Adipose tissue (tissue), 3 donors: Measurements from ENCODE around the gene TSPAN19. TPM values are rescaled to one million over a fixed set of nuclear protein-coding genes. Genes with fewer than 3 reads are reported as not detected.

ENCODE experiments used
- H3K27ac ChIP-seq: one replicate; pipeline ENCODE4 v1.5.1; 2013; ENCODE audit warnings: low read depth, low read length
- WGBS, 3 donors: extraction: QIAGEN DNeasy Blood & Tissue Kit; methylation state at CpG; one replicate each; pipeline ENCODE4 v1.1.7; 2013; 5-methylcytosine and 5-hydroxymethylcytosine counted together
- polyA plus RNA-seq, 3 donors: library from polyadenylated mRNA; stranded (reverse); fragments of 200-250 nt; gene quantifications; one replicate each; pipeline ENCODE4 v1.2.3, GENCODE V29; 2013
- donor health status: healthy with polysubstance abuse.
- donor health status: Bipolar disorder and iron deficiency.
- donor health status: healthy.

The TSPAN19 gene
- not detected for polyA plus RNA-seq

DNA sequence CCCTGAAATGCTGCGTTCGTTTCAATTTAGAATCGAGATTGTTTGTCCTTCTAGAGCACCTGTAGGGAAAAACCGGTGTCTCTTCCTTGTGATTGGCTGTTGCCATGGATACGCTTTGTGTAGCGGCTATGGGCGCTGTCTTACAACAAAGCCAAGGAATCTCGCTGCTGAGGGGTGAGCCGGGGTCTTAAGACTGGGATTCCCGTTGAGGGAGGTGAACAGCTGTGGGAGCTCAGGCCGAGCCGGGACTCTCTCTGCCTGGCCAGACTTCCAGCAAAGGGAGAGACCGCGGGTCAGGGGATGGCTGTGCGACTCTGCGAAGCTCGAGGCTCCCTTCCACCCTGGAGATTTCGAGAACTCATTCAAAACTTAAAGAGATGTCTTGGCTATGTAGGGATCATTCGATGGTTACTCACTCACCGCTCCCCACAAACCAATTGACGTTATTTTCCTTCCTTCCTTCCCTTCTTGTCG, at the start of gene TSPAN19, which contains the start of gene LRRIQ1:
Gene TSPAN19, minus strand, starts transcription at position 44 of the 474 bp plus-strand sequence. CDS start 6,331 bp downstream, outside the sequence.
Gene LRRIQ1, plus strand, starts transcription at position 118 of the 474 bp plus-strand sequence. CDS start 1,826 bp downstream, outside the sequence.
- H3K27ac ChIP-seq: no peak within 1 kb of the TSS
- 1 to 2% (median 2%) methylated on average over 22 of the region's 22 CpGs for WGBS, 3 donors

DNA sequence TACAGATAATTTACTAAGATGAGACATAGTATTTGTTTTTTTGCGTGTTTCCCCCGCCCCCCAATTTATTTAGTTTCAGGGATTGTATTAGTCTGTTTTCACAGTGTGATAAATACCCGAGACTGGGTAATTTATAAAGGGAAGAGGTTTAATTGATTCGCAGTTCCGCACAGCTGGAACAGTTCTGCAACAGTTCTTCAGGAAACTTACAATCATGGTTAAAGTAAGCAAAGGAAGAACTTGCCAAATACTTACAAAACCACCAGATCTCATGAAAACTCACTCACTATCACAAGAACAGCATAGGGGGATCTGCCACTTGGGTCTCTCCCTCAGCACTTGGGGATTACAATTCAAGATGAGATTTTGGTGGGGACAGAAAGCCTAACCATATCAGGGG, 49.0 kb upstream of the TSPAN19 start:
- no peak overlapping the region for H3K27ac ChIP-seq
- WGBS, 3 donors: 72 to 85% (median 82%) methylated on average over 5 of the region's 5 CpGs

DNA sequence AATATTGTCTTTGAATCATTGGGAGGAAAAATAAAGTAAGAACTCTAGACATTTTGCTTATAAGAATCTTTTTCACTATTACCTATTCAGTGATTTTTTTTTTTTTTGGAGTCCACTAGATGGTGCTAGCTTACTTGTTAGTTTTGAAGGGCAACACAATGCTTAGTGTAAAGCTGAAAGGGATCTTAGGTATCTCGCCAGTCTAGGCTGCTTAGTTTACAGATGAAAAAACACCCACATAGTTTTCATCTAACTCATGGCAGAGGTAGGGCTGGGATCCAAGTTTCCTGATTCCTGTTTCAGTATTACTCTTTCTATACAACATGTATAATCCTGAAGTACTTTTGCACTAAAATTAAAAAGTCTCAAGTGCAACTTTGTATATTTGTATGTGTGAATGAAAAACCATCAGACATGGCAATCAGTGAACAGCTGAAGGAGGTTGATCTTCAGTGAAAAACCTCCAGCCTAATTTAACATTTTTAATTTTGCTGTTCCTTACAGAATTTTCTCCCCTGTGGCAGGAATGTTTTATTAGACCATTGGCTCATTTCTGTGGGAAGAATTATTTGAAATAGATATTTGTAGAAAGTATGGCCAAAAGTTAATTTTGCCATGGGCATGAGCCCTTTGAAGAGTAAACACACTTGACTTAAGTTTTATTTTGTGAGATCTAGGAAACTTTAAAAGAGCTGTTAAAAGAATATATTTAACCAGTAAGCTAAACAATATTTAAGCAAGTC, 40.8 kb upstream of the TSPAN19 start:
- no peak overlapping the region for H3K27ac ChIP-seq
- 0 to 9% (median 3%) methylated on average over 1 of the region's 1 CpG for WGBS, 3 donors

DNA sequence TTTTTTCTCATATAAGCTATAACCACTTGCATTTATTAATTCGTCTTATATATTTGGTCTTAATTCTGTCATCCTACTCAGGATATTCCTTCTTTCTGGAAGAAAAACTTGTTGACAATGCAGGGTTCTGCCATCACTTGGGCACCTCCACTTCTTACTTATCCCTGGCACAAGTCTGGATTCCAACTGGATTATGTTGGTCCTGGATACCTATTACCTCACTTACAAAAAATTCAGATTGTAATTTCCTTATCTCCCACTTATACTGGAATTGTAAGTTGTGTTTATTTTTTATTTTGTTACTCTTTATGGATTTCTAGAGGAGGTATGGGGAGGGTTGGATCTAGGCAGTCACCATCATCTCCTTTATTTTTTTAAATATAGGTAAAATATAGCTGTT, 36.7 kb upstream of the TSPAN19 start:
- WGBS, 3 donors: 72 to 82% (median 81%) methylated on average over 1 of the region's 1 CpG
- no peak overlapping the region for H3K27ac ChIP-seq

DNA sequence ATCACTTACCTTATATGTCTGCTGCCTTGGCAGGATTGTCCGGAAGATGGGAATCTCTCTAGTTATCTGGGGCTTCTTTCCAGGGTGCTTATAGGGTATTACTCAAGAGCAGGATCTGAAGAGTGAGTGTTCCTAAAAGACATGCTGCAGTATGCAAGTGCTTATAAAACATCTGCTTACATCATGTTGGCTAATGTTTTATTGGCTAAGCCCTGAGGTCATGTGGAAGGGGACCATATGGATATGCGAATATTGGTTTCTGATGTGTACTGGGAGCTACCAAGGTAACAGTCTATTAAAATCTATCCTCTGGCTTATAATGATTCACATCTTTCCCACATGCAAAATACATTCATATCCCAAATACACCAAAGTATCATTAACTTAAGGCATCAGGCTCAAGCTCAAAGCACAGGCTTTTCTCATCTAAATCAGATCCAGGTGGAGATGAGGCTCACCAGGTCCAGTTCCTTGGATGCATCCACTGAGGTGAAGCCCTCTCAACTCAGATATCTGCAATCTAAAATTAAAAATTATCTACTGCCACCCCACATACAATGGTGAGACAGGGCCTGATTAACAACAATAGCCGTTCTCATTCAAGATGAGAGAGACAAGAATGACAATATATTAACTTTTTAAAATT, 29.9 kb upstream of the TSPAN19 start:
- WGBS, 3 donors: 83 to 90% (median 90%) methylated on average over 3 of the region's 3 CpGs
- H3K27ac ChIP-seq: no peak overlapping the region

DNA sequence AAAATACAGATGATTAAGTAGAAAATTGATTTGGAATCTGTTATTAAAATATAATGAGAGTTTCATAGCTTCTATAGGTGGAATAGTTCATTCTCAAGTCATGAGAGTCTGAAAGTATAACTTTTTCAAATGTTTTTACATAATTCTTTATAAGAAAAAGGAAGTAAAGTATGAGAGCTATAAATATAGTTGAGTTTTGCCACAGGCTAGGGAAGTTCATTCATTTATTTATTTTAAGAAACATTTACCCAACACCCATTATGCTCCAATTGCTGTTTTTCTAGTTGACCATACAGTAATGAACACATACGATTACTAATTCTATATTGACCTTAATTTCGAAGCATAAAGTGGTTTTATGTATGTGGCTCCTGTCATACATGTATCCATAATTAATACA, 24.8 kb upstream of the TSPAN19 start:
- whole genome bisulfite sequencing, 3 donors: 48 to 64% (median 64%) methylated on average over 2 of the region's 2 CpGs
- no peak overlapping the region for H3K27ac ChIP-seq

DNA sequence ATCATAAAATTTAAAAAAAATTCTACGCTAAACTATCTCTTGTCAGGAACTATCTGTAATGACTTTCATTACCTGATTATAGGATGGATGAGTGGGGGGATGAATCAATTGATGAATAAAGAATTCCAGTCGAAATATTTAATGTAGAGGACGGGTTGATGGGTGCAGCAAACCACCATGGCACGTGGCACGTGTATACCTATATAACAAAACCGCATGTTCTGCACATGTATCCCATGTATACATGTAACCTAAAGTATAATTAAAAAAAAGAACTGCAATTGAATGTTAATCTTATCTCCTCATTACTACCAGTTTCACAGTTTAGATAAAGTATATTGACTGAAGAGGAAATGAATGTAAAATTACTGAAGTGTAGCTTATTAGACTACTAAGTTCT, 23.5 kb upstream of the TSPAN19 start:
- no peak overlapping the region for H3K27ac ChIP-seq
- WGBS, 3 donors: 53 to 70% (median 68%) methylated on average over 6 of the region's 6 CpGs

DNA sequence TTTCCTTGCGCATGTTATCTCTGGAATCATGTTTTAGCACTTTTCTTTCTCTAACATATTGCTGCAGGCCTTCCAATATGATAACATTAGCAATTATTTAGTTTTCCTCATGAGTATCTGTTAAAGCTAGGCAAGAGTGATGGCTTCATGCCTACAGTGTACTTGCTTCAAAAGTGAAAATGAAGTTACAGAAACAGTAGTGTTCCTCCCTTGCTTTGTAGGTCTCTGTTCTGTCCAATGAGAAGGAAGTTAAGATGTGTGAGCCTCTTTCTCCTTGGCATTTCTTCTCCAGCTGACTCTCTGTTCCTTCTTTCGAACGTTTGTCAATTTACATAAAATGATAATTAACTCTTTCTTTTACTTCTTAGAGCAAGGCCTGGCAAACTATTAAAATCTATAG, 22.3 kb upstream of the TSPAN19 start:
- WGBS, 3 donors: 43 to 48% (median 45%) methylated on average over 3 of the region's 3 CpGs
- no peak overlapping the region for H3K27ac ChIP-seq

DNA sequence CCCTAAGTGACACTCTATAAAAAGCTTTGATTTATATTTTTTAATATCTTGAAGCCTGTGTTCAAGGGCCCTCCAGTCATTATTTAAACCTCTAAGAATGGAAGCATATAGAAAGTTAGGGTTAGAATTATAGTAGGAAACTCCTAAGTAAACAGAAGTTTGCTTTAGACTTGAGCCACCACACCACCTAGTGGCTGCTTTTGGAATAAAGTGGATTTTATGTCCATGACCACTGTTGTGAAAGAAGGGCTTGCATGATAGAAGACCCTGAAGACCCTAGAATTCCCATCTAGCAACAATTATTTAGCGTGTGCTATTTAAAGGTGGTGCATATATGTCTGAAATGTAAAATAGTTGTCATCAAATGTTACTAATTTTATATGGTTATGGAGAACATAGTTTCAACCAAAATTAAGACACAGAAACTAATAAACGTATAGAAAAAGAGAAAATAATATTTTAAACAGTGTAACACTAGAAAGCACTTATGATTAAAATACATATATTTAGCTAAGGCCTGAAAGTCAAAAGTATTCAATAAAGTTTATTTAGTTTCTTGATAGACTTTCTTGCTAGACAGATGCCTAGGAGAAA, 21.4 kb upstream of the TSPAN19 start:
- H3K27ac ChIP-seq: no peak overlapping the region
- 45 to 48% (median 47%) methylated on average over 2 of the region's 2 CpGs for WGBS, 3 donors

DNA sequence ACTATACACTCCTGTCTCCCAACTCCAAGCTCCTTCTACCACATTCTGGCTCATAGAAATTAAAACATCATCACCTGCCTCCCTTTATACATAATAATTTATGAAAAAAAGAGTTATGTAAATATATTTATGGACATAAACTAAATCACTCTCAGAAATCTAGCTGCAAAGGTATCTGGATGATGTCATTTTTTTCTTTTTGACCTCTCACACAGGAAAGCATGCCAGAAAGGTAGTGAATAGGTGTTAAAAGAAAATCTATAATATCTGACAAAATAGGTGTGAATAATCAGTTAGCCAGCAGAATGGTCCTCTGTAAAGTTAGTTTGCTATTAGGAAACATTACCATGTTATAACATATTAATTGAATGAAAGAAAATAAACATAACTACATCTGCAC, 7.8 kb upstream of the TSPAN19 start:
- H3K27ac ChIP-seq: no peak overlapping the region

DNA sequence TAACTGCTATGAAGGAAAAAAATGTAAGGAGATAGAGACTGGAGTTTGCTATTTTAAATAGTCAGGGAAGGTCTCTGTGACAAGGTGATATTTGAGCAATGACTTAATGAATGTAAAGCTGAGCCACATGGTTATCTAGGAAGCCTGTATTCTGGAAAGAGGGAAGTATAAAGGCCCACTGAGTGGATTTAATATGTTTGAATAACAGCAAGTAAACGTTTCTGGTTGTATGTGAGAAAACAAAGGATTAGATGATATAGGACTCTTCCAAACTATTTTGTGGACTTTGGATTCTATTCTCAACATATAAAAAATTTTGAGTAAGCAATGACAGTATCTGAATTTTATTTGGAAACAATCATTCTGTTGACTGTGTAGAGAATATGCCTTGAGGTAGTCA, 5.3 kb upstream of the TSPAN19 start:
- 29 to 43% (median 39%) methylated on average over 1 of the region's 1 CpG for WGBS, 3 donors
- no peak overlapping the region for H3K27ac ChIP-seq

DNA sequence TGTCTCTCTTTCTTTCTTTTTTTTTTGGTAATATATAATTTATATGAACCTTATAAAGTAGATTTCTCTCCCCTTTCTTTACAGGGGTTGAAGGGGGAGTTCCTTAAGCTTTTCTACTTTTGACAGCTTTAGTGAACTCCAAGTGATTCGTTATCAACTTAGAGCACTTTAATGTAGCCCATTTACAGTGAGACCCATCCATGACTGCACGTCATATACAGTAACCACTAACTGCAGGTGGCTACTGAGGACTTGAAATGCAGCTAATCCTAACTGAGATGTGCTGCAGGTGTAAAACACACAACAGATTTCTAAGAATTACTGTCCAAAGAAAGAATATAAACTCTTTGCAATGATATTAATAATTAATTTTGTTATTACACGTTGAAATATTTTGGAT, 656 bp upstream of the TSPAN19 start:
- no peak overlapping the region for H3K27ac ChIP-seq
- 7 to 20% (median 16%) methylated on average over 3 of the region's 3 CpGs for WGBS, 3 donors

DNA sequence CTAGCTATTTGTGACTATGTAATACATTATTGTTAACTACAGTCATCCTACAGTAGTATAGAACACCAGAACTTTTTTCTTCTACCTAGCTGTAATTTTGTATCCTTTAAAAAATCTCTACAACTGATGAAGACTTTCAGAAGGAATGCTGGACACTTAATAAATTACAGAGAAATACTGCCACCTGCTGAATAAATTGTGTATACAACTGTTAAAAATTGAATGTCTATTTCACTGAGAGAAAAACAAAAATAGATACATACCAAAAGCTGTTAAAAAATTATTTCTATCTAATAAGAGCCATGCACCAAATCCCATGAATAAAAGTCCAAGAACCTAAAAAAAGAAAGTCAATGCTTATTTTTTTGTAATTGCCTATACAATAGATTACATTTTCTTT, 6.6 kb downstream of the TSPAN19 start:
- no peak overlapping the region for H3K27ac ChIP-seq

DNA sequence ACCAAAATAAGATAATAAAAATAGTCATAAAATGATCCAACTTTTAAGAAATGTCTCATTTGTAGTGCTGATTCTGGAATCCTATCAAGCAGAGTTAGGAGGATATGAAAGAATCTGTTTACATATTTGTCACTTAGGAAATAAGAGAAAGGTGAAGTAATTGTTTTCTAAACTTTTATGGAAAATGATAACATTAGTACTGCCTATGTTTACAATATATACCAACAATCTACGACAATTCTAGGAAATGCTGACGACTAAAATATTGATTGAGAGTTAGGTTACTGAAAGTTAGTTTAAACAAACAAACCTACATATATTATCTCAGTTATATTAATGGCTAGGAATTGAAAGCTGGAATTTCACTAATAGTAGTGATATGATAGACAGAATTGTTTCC, 18.0 kb downstream of the TSPAN19 start:
- WGBS, 3 donors: 16 to 68% (median 41%) methylated on average over 2 of the region's 2 CpGs
- H3K27ac ChIP-seq: no peak overlapping the region

DNA sequence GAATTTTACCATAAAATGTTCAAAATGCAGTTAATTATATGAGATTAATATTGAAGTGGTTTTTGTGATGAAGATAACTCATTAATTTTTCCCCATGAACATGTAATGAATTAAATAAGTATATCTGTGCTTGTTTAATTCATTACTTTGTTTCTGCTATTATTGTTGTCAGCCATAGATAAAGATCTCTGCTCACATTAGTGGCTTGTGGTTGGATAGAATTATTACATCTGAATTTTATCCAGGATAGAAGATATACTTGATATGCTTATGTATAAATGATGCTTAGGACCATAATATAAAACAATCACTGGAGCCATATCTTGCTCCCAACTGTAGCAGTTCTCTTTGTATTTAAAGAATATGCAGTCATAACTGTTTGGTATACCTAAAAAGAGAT, 18.5 kb downstream of the TSPAN19 start:
- H3K27ac ChIP-seq: no peak overlapping the region

DNA sequence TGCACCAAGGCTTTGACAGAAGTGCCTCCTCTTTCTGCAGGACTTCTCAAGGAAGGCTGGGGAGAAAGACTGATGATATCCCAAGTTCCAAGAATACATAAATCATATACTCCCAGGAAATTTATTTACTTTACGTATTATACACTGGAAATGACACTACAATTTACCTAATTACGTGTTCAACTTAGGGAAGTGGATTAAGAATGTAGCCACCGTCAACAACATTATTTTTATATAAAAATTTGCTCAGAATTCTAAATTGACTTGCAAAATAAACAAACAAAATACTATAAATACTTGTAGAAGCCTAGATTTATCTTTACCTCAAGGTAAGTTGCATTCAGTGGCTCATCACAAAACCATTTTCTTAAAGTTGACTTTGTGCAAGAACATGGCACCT, 18.9 kb downstream of the TSPAN19 start:
- WGBS, 3 donors: 71 to 85% (median 79%) methylated on average over 3 of the region's 3 CpGs
- no peak overlapping the region for H3K27ac ChIP-seq

DNA sequence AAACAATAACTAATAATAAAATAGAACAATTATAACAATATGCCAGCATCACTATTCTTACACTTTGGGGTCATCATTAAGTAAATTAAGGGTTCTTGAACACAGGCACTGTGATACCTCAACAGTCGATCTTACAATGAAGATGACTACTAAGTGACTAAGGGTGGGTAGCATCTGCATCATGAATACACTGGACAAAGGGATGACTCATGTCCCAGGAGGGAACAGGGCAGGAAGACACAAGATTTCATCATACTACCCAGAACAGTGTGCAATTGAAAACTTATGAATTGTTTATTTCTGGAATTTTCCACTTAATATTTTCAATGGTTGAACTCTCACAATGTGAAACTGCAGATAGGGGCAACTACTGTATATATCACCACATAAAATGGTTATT, 19.7 kb downstream of the TSPAN19 start:
- WGBS, 3 donors: 45 to 69% (median 57%) methylated on average over 1 of the region's 1 CpG
- H3K27ac ChIP-seq: no peak overlapping the region

DNA sequence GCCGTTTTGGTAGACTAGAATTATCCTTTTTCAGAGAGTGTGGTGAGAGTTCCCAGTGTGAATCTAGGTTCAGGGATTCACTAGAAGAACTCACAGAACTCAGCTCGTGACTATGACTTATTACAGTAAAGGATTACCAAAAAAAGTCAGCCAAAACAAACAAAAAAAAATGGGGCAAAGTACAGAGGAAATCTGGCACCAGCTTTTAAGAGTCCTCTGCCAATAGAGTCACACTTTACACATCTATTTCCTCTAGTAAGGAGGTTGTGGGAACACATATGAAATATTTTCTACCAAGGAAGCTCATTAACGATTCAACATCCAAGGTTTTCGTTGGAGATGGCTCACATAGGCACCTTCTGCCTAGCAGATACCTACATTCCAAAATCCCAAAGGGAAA, 28.2 kb downstream of the TSPAN19 start:
- 38 to 46% (median 43%) methylated on average over 4 of the region's 4 CpGs for WGBS, 3 donors
- no peak overlapping the region for H3K27ac ChIP-seq

DNA sequence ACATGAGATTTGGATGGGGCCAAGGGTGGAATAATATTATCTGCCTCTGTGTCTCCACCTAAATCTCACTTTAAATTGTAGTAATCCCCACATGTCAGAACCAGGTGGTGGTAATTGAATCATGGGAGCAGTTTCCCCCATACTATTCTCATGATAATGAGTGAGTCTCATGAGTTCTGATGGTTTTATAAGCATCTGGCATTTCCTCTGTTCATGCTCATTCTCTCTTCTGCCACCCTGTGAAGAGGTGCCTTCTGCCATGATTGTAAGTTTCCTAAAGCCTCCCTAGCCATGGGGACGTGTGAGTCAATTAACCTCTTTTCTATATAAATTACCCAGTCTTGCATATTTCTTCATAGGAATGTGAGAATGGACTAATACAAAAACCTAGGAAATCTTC, 29.9 kb downstream of the TSPAN19 start:
- 71 to 75% (median 74%) methylated on average over 1 of the region's 1 CpG for WGBS, 3 donors

DNA sequence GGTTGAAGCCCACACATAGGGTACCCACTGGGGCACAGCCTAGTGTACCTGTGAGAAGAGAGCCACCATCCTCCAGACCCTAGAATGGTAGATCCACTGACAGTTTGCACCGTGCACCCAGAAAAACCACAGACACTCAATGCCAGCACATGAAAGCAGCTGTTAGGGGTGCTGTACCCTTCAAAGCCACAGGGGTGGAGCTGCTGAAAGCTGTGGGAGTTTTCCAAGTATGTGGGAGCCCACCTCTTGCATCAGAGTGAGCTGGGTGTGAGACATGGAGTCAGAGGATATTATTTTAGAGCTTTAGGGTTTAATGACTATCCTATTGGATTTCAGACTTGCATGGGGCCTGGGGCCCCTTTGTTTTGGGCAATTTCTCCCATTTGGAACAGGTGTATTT, 30.5 kb downstream of the TSPAN19 start:
- 76 to 93% (median 93%) methylated on average over 1 of the region's 1 CpG for WGBS, 3 donors
- no peak overlapping the region for H3K27ac ChIP-seq

More for the DNA sequence above, 29.9 kb downstream of the TSPAN19 start:
- no peak overlapping the region for H3K27ac ChIP-seq
